NOMO-1 (cell line): ENCODE data around the gene SRGAP2B.
"Not testable (repeated sequence)": the region's sequence is repeated elsewhere in the genome, so short reads cannot be mapped to it uniquely, and the experiment has no call there.

Source experiments
- DNase-seq, 2 experiments: peaks; one replicate each; lab custom pipeline; 2025; ENCODE audit not compliant: unreplicated experiment in 2 of 2; lab: John Stamatoyannopoulos, UW

Gene SRGAP2B

GRCh38 chr1:145095284-145096057 is at the start of gene SRGAP2B, which contains the start of gene FAM72D:
TSS of gene SRGAP2B (minus strand) at chr1:145095328. CDS start at chr1:145092901, 2,427 bp downstream.
TSS of gene FAM72D (plus strand) at chr1:145095974. CDS start at chr1:145096848, 874 bp downstream.
- DNase-seq, result not testable (repeated sequence)

- not testable (repeated sequence) for DNase-seq
Observed at GRCh38 chr1:145144264-145144913, 49.3 kb upstream of the SRGAP2B start.

GRCh38 chr1:145140549-145140948 is 45.4 kb upstream of the SRGAP2B start:
- not testable (repeated sequence) for DNase-seq

GRCh38 chr1:145134476-145134875 is 39.3 kb upstream of the SRGAP2B start:
- DNase-seq, result not testable (repeated sequence)

GRCh38 chr1:145128697-145129469 is 33.8 kb upstream of the SRGAP2B start:
- not testable (repeated sequence) for DNase-seq

- DNase-seq, result not testable (repeated sequence)
Observed at GRCh38 chr1:145127144-145127543, 32.0 kb upstream of the SRGAP2B start.

GRCh38 chr1:145125112-145125511 is 30.0 kb upstream of the SRGAP2B start:
- DNase-seq, result not testable (repeated sequence)

GRCh38 chr1:145123992-145124641 is 29.0 kb upstream of the SRGAP2B start:
- not testable (repeated sequence) for DNase-seq

- not testable (repeated sequence) for DNase-seq
Observed at GRCh38 chr1:145123062-145123395, 27.9 kb upstream of the SRGAP2B start.

- DNase-seq, result not testable (repeated sequence)
Observed at GRCh38 chr1:145122344-145123061, 27.4 kb upstream of the SRGAP2B start.

GRCh38 chr1:145119842-145120241 is 24.7 kb upstream of the SRGAP2B start:
- not testable (repeated sequence) for DNase-seq

GRCh38 chr1:145115587-145116493 is 20.7 kb upstream of the SRGAP2B start:
- not testable (repeated sequence) for DNase-seq

- DNase-seq, result not testable (repeated sequence)
Observed at GRCh38 chr1:145114560-145115057, 19.5 kb upstream of the SRGAP2B start.

GRCh38 chr1:145112703-145113102 is 17.6 kb upstream of the SRGAP2B start:
- not testable (repeated sequence) for DNase-seq

- DNase-seq, result not testable (repeated sequence)
Observed at GRCh38 chr1:145111674-145112073, 16.5 kb upstream of the SRGAP2B start.

- not testable (repeated sequence) for DNase-seq
Observed at GRCh38 chr1:145103294-145103693, 8.2 kb upstream of the SRGAP2B start.

GRCh38 chr1:145101725-145102124 is 6.6 kb upstream of the SRGAP2B start:
- not testable (repeated sequence) for DNase-seq

GRCh38 chr1:145094655-145095211 is 395 bp downstream of the SRGAP2B start:
- not testable (repeated sequence) for DNase-seq
